Heart left ventricle (tissue), 13 donors: ENCODE data around the gene SLC7A10.

Source experiments
- CTCF ChIP-seq, 12 donors: fragments of 200-600 bp; sonication (generic) in 4 of 12; IDR thresholded peaks; one replicate each; pipeline versions ENCODE4 v1.5.0 to v1.8.0; 2018 to 2022; ENCODE audit warnings: antibody characterized with exemption in 12 of 12, mild to moderate bottlenecking in 5 of 12
- POLR2A ChIP-seq, 2 donors: fragments of 450-650 bp; IDR thresholded peaks; one replicate each; pipeline ENCODE4 v1.6.1; 2017; ENCODE audit warnings: antibody characterized with exemption in 2 of 2, mild to moderate bottlenecking in 2 of 2, moderate library complexity in 2 of 2
- donor health status: ischemic (EF 13 %, LVEDD 7.1; RV severe dilation, severe dysfunction).
- donor health status: DM: no; HTN: yes; CAD: no.
- donor health status: DM: no; HTN: no; CAD: no.
- donor health status: ischemic (EF 25% LVEDD 6.9; RV normal size, moderate dysfunction).
- donor health status: ischemic (EF 25% LVEDD 5.7; RV mildly dilated, moderate dysfunction).
- donor health status: ischemic (EF 35%, LVEDD 5.7; RV mildly dilated, moderate dysfunction).
- donor health status: nonischemic (EF 11% LVEDD 7.7; RV severe dilation, severe dysfunction).
- donor health status: DM: yes; HTN: yes; CAD: no.
- donor health status: PGD.
- donor health status: ischemic (EF 29% LVEDD 5.4; RV normal size, mild dysfunction).
- donor health status: nonischemic (EF 23%, LVEDD 6.1; RV moderate dilation, normal function).

- TF ChIP-seq CTCF (IDR thresholded peaks at IDR 0.05) (no peak), POLR2A (IDR thresholded peaks at IDR 0.05) (no peak)
Observed at GRCh38 chr19:33251526-33252090, 26.0 kb upstream of the SLC7A10 start.
